Omental fat pad (tissue), 4 donors: ENCODE measurements around the gene FAM219A. TPM values are rescaled to one million over a fixed set of nuclear protein-coding genes. Genes with fewer than 3 reads are reported as not detected.

Source experiments
- ATAC-seq: fragments of 150-250 bp; one replicate; pipeline ENCODE4 v1.9.1; 2016; ENCODE audit warnings: mild to moderate bottlenecking, moderate library complexity; ENCODE audit not compliant: low FRiP score
- DNase-seq: peaks from one replicate; pipeline ENCODE4 v3.0.0-alpha.2; 2019; ENCODE audit warnings: low spot score
- CTCF ChIP-seq, 3 donors: fragments of 450-650 bp; IDR thresholded peaks; one replicate each; pipeline ENCODE4 v1.5.1; 2016 to 2017; ENCODE audit warnings: antibody characterized with exemption in 3 of 3, mild to moderate bottlenecking in 3 of 3, moderate library complexity in 2 of 3
- total RNA-seq, 4 donors: library from RNA; depleted of rRNA; stranded (reverse); fragments of >200 nt; gene quantifications; one replicate each; pipeline ENCODE4 v1.1.0, GENCODE V29; 2016

Gene FAM219A
- total RNA-seq, 4 donors from 2014 or later, result 6.7 to 16.4 (median 13.6) TPM

- DNase-seq (no peak), ATAC-seq (no peak)
- no peak for TF ChIP-seq CTCF (IDR thresholded peaks at IDR 0.05)
These were observed 44.5 kb upstream of the FAM219A start for GRCh38 chr9:34502891-34503290.

- no peak for TF ChIP-seq CTCF (IDR thresholded peaks at IDR 0.05)
- DNase-seq (no peak), ATAC-seq (no peak)
These were observed 44.1 kb upstream of the FAM219A start for GRCh38 chr9:34502471-34502870.

GRCh38 chr9:34501889-34502425 lies 43.6 kb upstream of the FAM219A start:
- ATAC-seq, result no peak
- no peak for DNase-seq
- no peak for TF ChIP-seq CTCF (IDR thresholded peaks at IDR 0.05)

GRCh38 chr9:34501372-34501771 lies 43.0 kb upstream of the FAM219A start:
- DNase-seq, result no peak
- TF ChIP-seq CTCF (IDR thresholded peaks at IDR 0.05), result no peak
- no peak for ATAC-seq

GRCh38 chr9:34500623-34501267 lies 42.4 kb upstream of the FAM219A start:
- TF ChIP-seq CTCF (IDR thresholded peaks at IDR 0.05), result peak in 2 of 3 donors; percentile 65 to 94
- DNase-seq, result peak; percentile 62
- ATAC-seq, result peak; percentile 34

- TF ChIP-seq CTCF (IDR thresholded peaks at IDR 0.05), result no peak
- no peak for DNase-seq
- ATAC-seq, result no peak
These were observed 40.7 kb upstream of the FAM219A start for GRCh38 chr9:34499076-34499475.

- no peak for DNase-seq
- TF ChIP-seq CTCF (IDR thresholded peaks at IDR 0.05), result no peak
- ATAC-seq, result no peak
These were observed 40.2 kb upstream of the FAM219A start for GRCh38 chr9:34498553-34498952.
